Endothelial cell (in vitro differentiated cells): ENCODE data around the gene SWI5. TPM values are rescaled to one million over a fixed set of nuclear protein-coding genes. Genes with fewer than 3 reads are reported as not detected.
A peak's percentile ranks its signal among the peaks of the same experiment; 100 is the strongest.

Experiments used
- DNase-seq: peaks from one replicate; pipeline ENCODE4 v3.0.0; 2021; ENCODE audit warnings: low spot score
- H3K27ac Mint-ChIP-seq: one replicate; pipeline ENCODE4 v1.8.0; 2021; ENCODE audit warnings: mixed read lengths, inconsistent platforms; ENCODE audit not compliant: unreplicated experiment
- H3K27me3 Mint-ChIP-seq: one replicate; pipeline ENCODE4 v1.8.0; 2021; ENCODE audit warnings: mild to moderate bottlenecking, moderate library complexity, mixed read lengths, inconsistent platforms; ENCODE audit not compliant: unreplicated experiment
- H3K36me3 Mint-ChIP-seq: one replicate; pipeline ENCODE4 v1.8.0; 2021; ENCODE audit warnings: mild to moderate bottlenecking, low read depth, mixed read lengths, inconsistent platforms; ENCODE audit not compliant: unreplicated experiment
- H3K4me1 Mint-ChIP-seq: one replicate; pipeline ENCODE4 v1.8.0; 2021; ENCODE audit warnings: mild to moderate bottlenecking, mixed read lengths, inconsistent platforms; ENCODE audit not compliant: unreplicated experiment
- H3K4me3 Mint-ChIP-seq: one replicate; pipeline ENCODE4 v1.8.0; 2021; ENCODE audit warnings: mild to moderate bottlenecking, mixed read lengths, inconsistent platforms; ENCODE audit not compliant: unreplicated experiment
- H3K9me3 Mint-ChIP-seq: one replicate; pipeline ENCODE4 v1.8.0; 2021; ENCODE audit warnings: mixed read lengths, inconsistent platforms; ENCODE audit not compliant: unreplicated experiment
- total RNA-seq: library from RNA; stranded (reverse); fragmentation: NEBNext Ultra II Directional; extraction: Animal tissue kit (Norgen Biotek cat#: 25700); gene quantifications from one replicate; pipeline ENCODE4 v1.2.1, GENCODE V29; 2021; ENCODE audit not compliant: unreplicated experiment
- TF ChIP-seq, protein P1 (sequence below): fragments of 200-600 bp; sonication (generic); IDR thresholded peaks from one replicate; pipeline ENCODE4 v1.5.0; 2021; ENCODE audit warnings: antibody characterized with exemption; ENCODE audit not compliant: unreplicated experiment

SWI5 gene
- total RNA-seq, 1 donor from 2014 or later = 26.8 TPM

DNA sequence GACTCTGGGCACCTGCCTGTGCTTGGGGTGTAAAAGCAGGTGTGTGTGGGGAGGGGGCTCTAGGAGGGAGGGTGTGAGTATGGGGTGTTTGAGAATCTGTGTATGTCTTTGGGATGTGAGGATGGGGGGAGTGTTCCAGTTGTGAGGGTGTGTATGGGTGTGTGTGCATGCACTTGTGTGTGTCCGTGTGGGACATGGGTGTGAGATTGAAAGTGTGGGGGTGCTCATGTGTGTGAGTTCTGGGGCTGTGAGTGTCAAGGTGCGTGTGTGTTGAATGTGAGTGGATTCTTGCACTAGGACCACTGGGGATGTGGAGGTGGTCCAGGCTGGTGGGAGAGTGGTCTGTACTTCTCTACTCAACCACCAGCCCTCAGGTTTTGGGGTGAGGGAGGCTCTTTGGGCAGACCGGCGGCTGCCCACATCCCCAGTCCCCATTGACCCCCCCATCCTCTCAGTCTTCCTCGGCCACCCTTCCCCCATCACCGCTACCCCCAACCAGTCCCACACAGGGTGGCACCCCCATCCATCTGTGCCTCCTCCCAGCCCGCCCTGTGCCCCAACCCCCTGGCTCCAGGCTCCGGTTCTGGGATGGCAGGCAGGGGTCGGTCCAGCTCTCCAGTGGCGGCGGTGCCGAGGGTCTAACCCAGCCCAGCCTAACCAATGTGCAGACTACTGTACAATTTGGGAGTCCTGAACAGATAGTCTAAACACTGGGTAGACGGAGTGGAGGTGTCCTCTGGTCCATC lies 31.8 kb upstream of the SWI5 start:
- TF ChIP-seq, protein P1, sequence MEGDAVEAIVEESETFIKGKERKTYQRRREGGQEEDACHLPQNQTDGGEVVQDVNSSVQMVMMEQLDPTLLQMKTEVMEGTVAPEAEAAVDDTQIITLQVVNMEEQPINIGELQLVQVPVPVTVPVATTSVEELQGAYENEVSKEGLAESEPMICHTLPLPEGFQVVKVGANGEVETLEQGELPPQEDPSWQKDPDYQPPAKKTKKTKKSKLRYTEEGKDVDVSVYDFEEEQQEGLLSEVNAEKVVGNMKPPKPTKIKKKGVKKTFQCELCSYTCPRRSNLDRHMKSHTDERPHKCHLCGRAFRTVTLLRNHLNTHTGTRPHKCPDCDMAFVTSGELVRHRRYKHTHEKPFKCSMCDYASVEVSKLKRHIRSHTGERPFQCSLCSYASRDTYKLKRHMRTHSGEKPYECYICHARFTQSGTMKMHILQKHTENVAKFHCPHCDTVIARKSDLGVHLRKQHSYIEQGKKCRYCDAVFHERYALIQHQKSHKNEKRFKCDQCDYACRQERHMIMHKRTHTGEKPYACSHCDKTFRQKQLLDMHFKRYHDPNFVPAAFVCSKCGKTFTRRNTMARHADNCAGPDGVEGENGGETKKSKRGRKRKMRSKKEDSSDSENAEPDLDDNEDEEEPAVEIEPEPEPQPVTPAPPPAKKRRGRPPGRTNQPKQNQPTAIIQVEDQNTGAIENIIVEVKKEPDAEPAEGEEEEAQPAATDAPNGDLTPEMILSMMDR = no peak
- Mint-ChIP-seq H3K4me1 (peaks cover 15% of the 10 kb centered on the region), H3K27ac (peak overlapping the region; percentile 26), H3K4me3 (peak overlapping the region; percentile 13), H3K27me3 (peaks cover 8% of the 10 kb centered on the region), H3K36me3 (peaks cover 4% of the 10 kb centered on the region), H3K9me3 (no peaks in the 10 kb centered on the region)
- DNase-seq = no peak

- peaks cover 15% of the 10 kb centered on the region for H3K4me1 Mint-ChIP-seq
- peaks cover 4% of the 10 kb centered on the region for H3K36me3 Mint-ChIP-seq
- TF ChIP-seq, protein P1 = no peak
- H3K4me3 Mint-ChIP-seq = no peak overlapping the region
- H3K27ac Mint-ChIP-seq = no peak overlapping the region
- H3K27me3 Mint-ChIP-seq = peaks cover 10% of the 10 kb centered on the region
- no peaks in the 10 kb centered on the region for H3K9me3 Mint-ChIP-seq
- DNase-seq = no peak
Measured at GRCh38 chr9:128244837-128245231, 31.2 kb upstream of the SWI5 start.

- H3K9me3 Mint-ChIP-seq = no peaks in the 10 kb centered on the region
- H3K27ac Mint-ChIP-seq = peak overlapping the region; percentile 28
- TF ChIP-seq, protein P1 = no peak
- peaks cover 10% of the 10 kb centered on the region for H3K27me3 Mint-ChIP-seq
- H3K4me3 Mint-ChIP-seq = peak overlapping the region; percentile 57
- H3K4me1 Mint-ChIP-seq = peaks cover 15% of the 10 kb centered on the region
- peaks cover 4% of the 10 kb centered on the region for H3K36me3 Mint-ChIP-seq
- peak; percentile 56 for DNase-seq
Measured at GRCh38 chr9:128245421-128246151, 30.5 kb upstream of the SWI5 start.

GRCh38 chr9:128246471-128246870 lies 29.6 kb upstream of the SWI5 start:
- H3K9me3 Mint-ChIP-seq = no peaks in the 10 kb centered on the region
- no peak for DNase-seq
- peaks cover 10% of the 10 kb centered on the region for H3K27me3 Mint-ChIP-seq
- peaks cover 19% of the 10 kb centered on the region for H3K4me1 Mint-ChIP-seq
- H3K27ac Mint-ChIP-seq = no peak overlapping the region
- TF ChIP-seq, protein P1 = no peak
- peaks cover 4% of the 10 kb centered on the region for H3K36me3 Mint-ChIP-seq
- no peak overlapping the region for H3K4me3 Mint-ChIP-seq
